H9 (cell line): ENCODE data around the gene VIPR2. TPM values are rescaled to one million over a fixed set of nuclear protein-coding genes. Genes with fewer than 3 reads are reported as not detected.
"Not testable (repeated sequence)": the region's sequence is repeated elsewhere in the genome, so short reads cannot be mapped to it uniquely, and the experiment has no call there.

Experiments
- DNase-seq: peaks from one replicate; pipeline ENCODE4 v3.0.0-alpha.2; 2017
- H2AFZ ChIP-seq: one replicate; pipeline ENCODE4 v1.6.1; 2013; ENCODE audit warnings: mild to moderate bottlenecking, low read length, control low read depth, moderate library complexity
- H2AK5ac ChIP-seq: 2 replicates; pipeline ENCODE4 v1.6.1; 2013; ENCODE audit warnings: low read length, control low read depth, mixed read lengths; ENCODE audit not compliant: insufficient read length
- H2BK120ac ChIP-seq: one replicate; pipeline ENCODE4 v1.6.1; 2013; ENCODE audit warnings: low read depth, mild to moderate bottlenecking, low read length, control low read depth, inconsistent platforms; ENCODE audit not compliant: poor library complexity, severe bottlenecking
- H2BK12ac ChIP-seq: 2 replicates; pipeline ENCODE4 v1.6.1; 2013; ENCODE audit warnings: low read length, control low read depth, mixed read lengths, low read depth; ENCODE audit not compliant: insufficient read length
- H2BK15ac ChIP-seq: 2 replicates; pipeline ENCODE4 v1.6.1; 2013; ENCODE audit warnings: low read depth, low read length, control low read depth
- H2BK20ac ChIP-seq: one replicate; pipeline ENCODE4 v1.6.1; 2013; ENCODE audit warnings: low read depth, mild to moderate bottlenecking, low read length, control low read depth, inconsistent platforms; ENCODE audit not compliant: poor library complexity, severe bottlenecking
- H2BK5ac ChIP-seq: 2 replicates; pipeline ENCODE4 v1.6.1; 2013; ENCODE audit warnings: low read length, control low read depth, mixed read lengths; ENCODE audit not compliant: insufficient read length
- H3K14ac ChIP-seq: 2 replicates; pipeline ENCODE4 v1.6.1; 2013; ENCODE audit warnings: low read length, control low read depth; ENCODE audit not compliant: insufficient read depth
- H3K18ac ChIP-seq: 2 replicates; pipeline ENCODE4 v1.6.1; 2013; ENCODE audit warnings: low read depth, mild to moderate bottlenecking, mixed read lengths, low read length, control low read depth; ENCODE audit not compliant: insufficient read length
- H3K23ac ChIP-seq: 2 replicates; pipeline ENCODE4 v1.6.1; 2013; ENCODE audit warnings: low read length, control low read depth, mixed read lengths, low read depth; ENCODE audit not compliant: insufficient read length
- H3K23me2 ChIP-seq: 2 replicates; pipeline ENCODE4 v1.6.1; 2013; ENCODE audit warnings: low read depth, mild to moderate bottlenecking, mixed read lengths, low read length, control low read depth; ENCODE audit not compliant: insufficient read length, poor library complexity, severe bottlenecking
- H3K27ac ChIP-seq: 2 replicates; pipeline ENCODE4 v1.5.1; 2013; ENCODE audit warnings: low read length, control low read depth, mixed read lengths, low read depth; ENCODE audit not compliant: insufficient read length
- H3K27me3 ChIP-seq: 2 replicates; pipeline ENCODE4 v1.6.1; 2013; ENCODE audit warnings: low read length, control low read depth, inconsistent platforms; ENCODE audit not compliant: insufficient read depth
- H3K4ac ChIP-seq: 2 replicates; pipeline ENCODE4 v1.6.1; 2013; ENCODE audit warnings: low read depth, mild to moderate bottlenecking, control low read depth, inconsistent platforms, low read length, moderate library complexity
- H3K4me1 ChIP-seq: 2 replicates; pipeline ENCODE4 v1.6.1; 2013; ENCODE audit warnings: low read length, control low read depth, inconsistent platforms; ENCODE audit not compliant: insufficient read depth
- H3K4me2 ChIP-seq: 2 replicates; pipeline ENCODE4 v1.6.1; 2013; ENCODE audit warnings: low read length, control low read depth, mixed read lengths; ENCODE audit not compliant: insufficient read length, insufficient read depth
- H3K56ac ChIP-seq: 2 replicates; pipeline ENCODE4 v1.6.1; 2013; ENCODE audit warnings: low read depth, mild to moderate bottlenecking, mixed read lengths, low read length, control low read depth; ENCODE audit not compliant: insufficient read length
- H3K79me1 ChIP-seq: 2 replicates; pipeline ENCODE4 v1.6.1; 2013; ENCODE audit warnings: low read depth, mild to moderate bottlenecking, moderate library complexity, low read length, control low read depth, inconsistent platforms; ENCODE audit not compliant: insufficient read depth, poor library complexity, severe bottlenecking
- H3K79me2 ChIP-seq: 2 replicates; pipeline ENCODE4 v1.6.1; 2013; ENCODE audit warnings: low read length, control low read depth, inconsistent platforms; ENCODE audit not compliant: insufficient read depth
- H3K9ac ChIP-seq: 2 replicates; pipeline ENCODE4 v1.6.1; 2013; ENCODE audit warnings: low read length, control low read depth, mixed read lengths; ENCODE audit not compliant: insufficient read length; ENCODE audit errors: extremely low read depth
- H3K9me3 ChIP-seq: one replicate; pipeline ENCODE4 v1.6.1; 2013; ENCODE audit warnings: low read depth, low read length, inconsistent platforms; ENCODE audit not compliant: control insufficient read depth
- H3T11ph ChIP-seq: one replicate; pipeline ENCODE4 v1.6.1; 2013; ENCODE audit warnings: mild to moderate bottlenecking, low read length, control low read depth, inconsistent platforms
- H4K20me1 ChIP-seq: one replicate; pipeline ENCODE4 v1.6.1; 2013; ENCODE audit not compliant: control insufficient read depth, insufficient read length, insufficient read depth
- H4K5ac ChIP-seq: 2 replicates; pipeline ENCODE4 v1.6.1; 2013; ENCODE audit warnings: low read depth, mild to moderate bottlenecking, mixed read lengths, low read length, control low read depth; ENCODE audit not compliant: insufficient read length
- H4K8ac ChIP-seq: replicated peaks from 2 replicates; pipeline ENCODE4 v1.6.1; 2013; ENCODE audit warnings: low read length, control low read depth, mixed read lengths, low read depth; ENCODE audit not compliant: insufficient read length
- H4K91ac ChIP-seq: 2 replicates; pipeline ENCODE4 v1.6.1; 2013; ENCODE audit warnings: low read depth, mild to moderate bottlenecking, moderate library complexity, mixed read lengths, low read length, control low read depth; ENCODE audit not compliant: insufficient read length
- H3K27ac Mint-ChIP-seq, 3 experiments: 2 replicates in 2 of 3; 3 replicates in 1 of 3; pipeline ENCODE4 v1.8.0; 2020 to 2021; ENCODE audit warnings: mixed read lengths in 3 of 3, mild to moderate bottlenecking in 1 of 3, moderate library complexity in 1 of 3
- H3K27me3 Mint-ChIP-seq: 2 replicates; pipeline ENCODE4 v1.8.0; 2021; ENCODE audit warnings: low read depth, mild to moderate bottlenecking, moderate library complexity, mixed read lengths
- H3K36me3 Mint-ChIP-seq, 3 experiments: 2 replicates in 2 of 3; 3 replicates in 1 of 3; pipeline ENCODE4 v1.8.0; 2020 to 2021; ENCODE audit warnings: low read depth in 3 of 3, mixed read lengths in 3 of 3; ENCODE audit not compliant: insufficient read depth in 1 of 3
- H3K4me1 Mint-ChIP-seq, 2 experiments: 2 replicates each; pipeline ENCODE4 v1.8.0; 2020; ENCODE audit warnings: mixed read lengths in 2 of 2
- H3K4me3 Mint-ChIP-seq, 2 experiments: 2 replicates in 1 of 2; 3 replicates in 1 of 2; pipeline ENCODE4 v1.8.0; 2020 to 2021; ENCODE audit warnings: mild to moderate bottlenecking in 2 of 2, mixed read lengths in 2 of 2, moderate library complexity in 1 of 2
- H3K9me3 Mint-ChIP-seq, 2 experiments: 2 replicates in 1 of 2; 3 replicates in 1 of 2; pipeline ENCODE4 v1.8.0; 2020; ENCODE audit warnings: mild to moderate bottlenecking in 2 of 2, mixed read lengths in 2 of 2, moderate library complexity in 1 of 2
- WGBS: extraction: QIAGEN DNeasy Blood & Tissue Kit; methylation state at CpG from one replicate; pipeline ENCODE4 v1.1.7; 2013; ENCODE audit warnings: missing lambda C conversion rate, low lambda C conversion rate, mixed read lengths; ENCODE audit not compliant: insufficient read length; ENCODE audit errors: extremely low coverage; 5-methylcytosine and 5-hydroxymethylcytosine counted together
- total RNA-seq: library from RNA; stranded (reverse); gene quantifications from 2 replicates; pipeline ENCODE4 v1.2.1, GENCODE V29; 2021

The VIPR2 gene
- total RNA-seq, 1 experiment from 2014 or later = 1.6 TPM

GRCh38 chr7:159162050-159162626 is 17.5 kb upstream of the VIPR2 start:
- no CpG with 5 or more reads among the region's 21 CpGs for WGBS

More at GRCh38 chr7:159162050-159162626, 17.5 kb upstream of the VIPR2 start:
- H3K27me3 Mint-ChIP-seq, H2BK12ac ChIP-seq, H3K14ac ChIP-seq, H3K4me1 Mint-ChIP-seq, H3K79me1 ChIP-seq, H4K20me1 ChIP-seq, H2BK15ac ChIP-seq, H4K8ac ChIP-seq, H3K79me2 ChIP-seq, H2AK5ac ChIP-seq, H3K36me3 Mint-ChIP-seq, H3K4ac ChIP-seq, H4K5ac ChIP-seq, H3K27ac ChIP-seq, H3K9ac ChIP-seq, H3K23me2 ChIP-seq, H3K27ac Mint-ChIP-seq, H3K4me3 Mint-ChIP-seq, H3K4me1 ChIP-seq, H2BK120ac ChIP-seq, H3K27me3 ChIP-seq, H3K56ac ChIP-seq, H3K9me3 ChIP-seq, H3T11ph ChIP-seq, H3K4me2 ChIP-seq, H2BK5ac ChIP-seq, H4K91ac ChIP-seq, H2BK20ac ChIP-seq, H3K23ac ChIP-seq, DNase-seq, H3K18ac ChIP-seq, H2AFZ ChIP-seq: not testable (repeated sequence)
- H3K9me3 Mint-ChIP-seq = peaks cover 0 to 24% of the 10 kb centered on the region in 2 experiments; a peak in 2 of 5 replicates
